WTC11 (cell line): ENCODE measurements around the gene MIAT. TPM values are rescaled to one million over a fixed set of nuclear protein-coding genes. Genes with fewer than 3 reads are reported as not detected.
"Not testable (repeated sequence)": the region's sequence is repeated elsewhere in the genome, so short reads cannot be mapped to it uniquely, and the experiment has no call there.

Experiments
- ATAC-seq: fragments of 200-7000 bp; cut with Tn5 transposase; 2 replicates; pipeline ENCODE4 v1.10.0; 2021; ENCODE audit warnings: mild to moderate bottlenecking, moderate library complexity
- CTCF ChIA-PET: fragments of 300-600 bp; sonication (Branson Sonifier 250); formaldehyde crosslinking; loops from one replicate; lab custom pipeline; 2021; ENCODE audit warnings: antibody characterized with exemption; lab: Charles Lee
- POLR2A ChIA-PET: fragments of 350-600 bp; sonication (Branson Sonifier 250); formaldehyde crosslinking; loops from one replicate; lab custom pipeline; 2021; ENCODE audit warnings: antibody characterized with exemption; lab: Charles Lee
- DNase-seq: peaks from one replicate; pipeline ENCODE4 v3.0.0; 2021; ENCODE audit warnings: low spot score
- H3K27ac Mint-ChIP-seq: 2 replicates; pipeline ENCODE4 v1.8.0; 2021; ENCODE audit warnings: mixed read lengths
- H3K27me3 Mint-ChIP-seq: 2 replicates; pipeline ENCODE4 v1.8.0; 2021; ENCODE audit warnings: low read depth, mild to moderate bottlenecking, moderate library complexity, mixed read lengths
- H3K36me3 Mint-ChIP-seq: 2 replicates; pipeline ENCODE4 v1.8.0; 2021; ENCODE audit warnings: mixed read lengths
- H3K4me1 Mint-ChIP-seq: 2 replicates; pipeline ENCODE4 v1.8.0; 2022; ENCODE audit warnings: mixed read lengths
- H3K4me3 Mint-ChIP-seq: 2 replicates; pipeline ENCODE4 v1.8.0; 2021; ENCODE audit warnings: mild to moderate bottlenecking, moderate library complexity, mixed read lengths
- H3K9me3 Mint-ChIP-seq: 2 replicates; pipeline ENCODE4 v1.8.0; 2021; ENCODE audit warnings: mixed read lengths
- ARID4B ChIP-seq: sonication (generic); formaldehyde crosslinking; IDR thresholded peaks from 2 replicates; pipeline ENCODE4 v1.8.0; 2023; ENCODE audit warnings: missing genetic modification reagents, mild to moderate bottlenecking, borderline replicate concordance
- CBFB ChIP-seq: sonication (generic); formaldehyde crosslinking; IDR thresholded peaks from 2 replicates; pipeline ENCODE4 v1.8.1; 2022; ENCODE audit warnings: mild to moderate bottlenecking, low read depth, missing genetic modification reagents
- CTCF ChIP-seq: fragments of 200-600 bp; IDR thresholded peaks from 2 replicates; pipeline ENCODE4 v1.8.0; 2022; ENCODE audit warnings: antibody characterized with exemption
- E2F1 ChIP-seq: sonication (generic); formaldehyde crosslinking; IDR thresholded peaks from 2 replicates; pipeline ENCODE4 v1.8.0; 2022; ENCODE audit warnings: mild to moderate bottlenecking, missing genetic modification reagents
- E2F5 ChIP-seq: sonication (generic); formaldehyde crosslinking; IDR thresholded peaks from 2 replicates; pipeline ENCODE4 v1.8.1; 2022; ENCODE audit warnings: mild to moderate bottlenecking, moderate library complexity, missing genetic modification reagents
- FOXP1 ChIP-seq: sonication (generic); formaldehyde crosslinking; IDR thresholded peaks from 2 replicates; pipeline ENCODE4 v1.8.0; 2022; ENCODE audit warnings: missing genetic modification reagents, mild to moderate bottlenecking, moderate library complexity, borderline replicate concordance
- GABPB1 ChIP-seq: sonication (generic); formaldehyde crosslinking; IDR thresholded peaks from 2 replicates; pipeline ENCODE4 v1.8.1; 2023; ENCODE audit warnings: mild to moderate bottlenecking, missing genetic modification reagents
- GRHL2 ChIP-seq: fragments of 250-450 bp; sonication (Bioruptor Pico); IDR thresholded peaks from 2 replicates; pipeline ENCODE4 v1.8.0; 2022; ENCODE audit warnings: mild to moderate bottlenecking, moderate library complexity; ENCODE audit not compliant: insufficient replicate concordance, severe bottlenecking
- HMGA2 ChIP-seq: fragments of 250-450 bp; sonication (Bioruptor Pico); IDR thresholded peaks from 2 replicates; pipeline ENCODE4 v1.4.0; 2021; ENCODE audit warnings: mild to moderate bottlenecking, moderate library complexity
- MLX ChIP-seq: sonication (generic); formaldehyde crosslinking; IDR thresholded peaks from 2 replicates; pipeline ENCODE4 v1.8.1; 2023; ENCODE audit warnings: mild to moderate bottlenecking, missing genetic modification reagents, moderate library complexity
- OVOL2 ChIP-seq: fragments of 250-450 bp; sonication (Bioruptor Pico); IDR thresholded peaks from 2 replicates; pipeline ENCODE4 v1.9.0; 2021; ENCODE audit warnings: mild to moderate bottlenecking, borderline replicate concordance
- RORB ChIP-seq: fragments of 250-450 bp; sonication (Bioruptor Pico); IDR thresholded peaks from 2 replicates; pipeline ENCODE4 v1.9.0; 2021; ENCODE audit warnings: mild to moderate bottlenecking
- SP1 ChIP-seq: sonication (generic); formaldehyde crosslinking; conservative IDR thresholded peaks from 2 replicates; pipeline ENCODE4 v1.8.1; 2022; ENCODE audit warnings: missing genetic modification reagents
- TEAD4 ChIP-seq: sonication (generic); formaldehyde crosslinking; IDR thresholded peaks from 2 replicates; pipeline ENCODE4 v1.8.0; 2022; ENCODE audit warnings: mild to moderate bottlenecking, missing genetic modification reagents
- TP53 ChIP-seq: sonication (generic); formaldehyde crosslinking; IDR thresholded peaks from 2 replicates; pipeline ENCODE4 v1.8.1; 2023; ENCODE audit warnings: mild to moderate bottlenecking, missing genetic modification reagents
- ZNF138 ChIP-seq: sonication (generic); formaldehyde crosslinking; conservative IDR thresholded peaks from 2 replicates; pipeline ENCODE4 v1.8.1; 2022; ENCODE audit warnings: mild to moderate bottlenecking, moderate library complexity, missing genetic modification reagents
- ZNF317 ChIP-seq: sonication (generic); formaldehyde crosslinking; IDR thresholded peaks from 2 replicates; pipeline ENCODE4 v1.8.1; 2023; ENCODE audit warnings: low read depth, mild to moderate bottlenecking, moderate library complexity, missing genetic modification reagents, borderline replicate concordance
- ZNF671 ChIP-seq: fragments of 250-450 bp; sonication (Bioruptor Pico); IDR thresholded peaks from 2 replicates; pipeline ENCODE4 v1.8.0; 2021; ENCODE audit warnings: mild to moderate bottlenecking
- total RNA-seq: library from RNA; stranded (reverse); gene quantifications from 3 replicates; pipeline ENCODE4 v1.2.3, GENCODE V29; 2021

The MIAT gene
- total RNA-seq, 1 experiment from 2014 or later = 50.7 TPM

- TF ChIP-seq TEAD4 (CRISPR knock-in tag) (no peak), E2F1 (CRISPR knock-in tag) (no peak), E2F5 (no peak), GABPB1 (CRISPR knock-in tag) (no peak), MLX (CRISPR knock-in tag) (no peak), OVOL2 (CRISPR knock-in tag) (no peak), CBFB (CRISPR knock-in tag) (no peak), RORB (no peak), GRHL2 (CRISPR knock-in tag) (no peak), ZNF138 (CRISPR knock-in tag) (no peak)
These were observed 46.4 kb upstream of the MIAT start (continued) for GRCh38 chr22:26610996-26611395.

GRCh38 chr22:26612652-26613051 lies 44.7 kb upstream of the MIAT start:
- Mint-ChIP-seq H3K9me3 (no peaks in the 10 kb centered on the region), H3K4me1 (peaks cover 78% of the 10 kb centered on the region)
- CTCF ChIA-PET = no interaction called here

GRCh38 chr22:26613753-26614152 lies 43.6 kb upstream of the MIAT start:
- peak overlapping the region; percentile 57 for H3K4me3 Mint-ChIP-seq
- H3K27ac Mint-ChIP-seq, POLR2A ChIA-PET, H3K36me3 Mint-ChIP-seq, ATAC-seq, H3K9me3 Mint-ChIP-seq: not testable (repeated sequence)
- CTCF ChIA-PET = interaction anchor here (0.7 kb wide), 2 partner anchors 20 to 30 kb away, joined by 3 to 4 read pairs; no protein-coding TSS in a partner anchor
- peak; percentile 72 for DNase-seq
- peak; percentile 43; the same call in 1 of the 2 replicates for TF ChIP-seq SP1 (CRISPR knock-in tag)
- peaks cover 76% of the 10 kb centered on the region for H3K4me1 Mint-ChIP-seq
- peaks cover 72% of the 10 kb centered on the region for H3K27me3 Mint-ChIP-seq

More at GRCh38 chr22:26612652-26613051, 44.7 kb upstream of the MIAT start:
- Mint-ChIP-seq H3K27ac (no peak overlapping the region), H3K36me3 (no peaks in the 10 kb centered on the region), H3K4me3 (no peak overlapping the region), H3K27me3 (peaks cover 71% of the 10 kb centered on the region)
- ATAC-seq (no peak), DNase-seq (no peak)
- POLR2A ChIA-PET = no interaction called here
- TF ChIP-seq ZNF138 (CRISPR knock-in tag) = no peak
- peak; percentile 1; the same call in 1 of the 2 replicates for TF ChIP-seq TEAD4 (CRISPR knock-in tag)
- TF ChIP-seq, all 79 proteins: peak for 1

- Mint-ChIP-seq H3K4me1 (peaks cover 75% of the 10 kb centered on the region), H3K27ac (peak overlapping the region; percentile 16), H3K4me3 (peak overlapping the region; percentile 57), H3K36me3 (no peaks in the 10 kb centered on the region), H3K27me3 (peaks cover 71% of the 10 kb centered on the region), H3K9me3 (no peaks in the 10 kb centered on the region)
- ATAC-seq (no peak), DNase-seq (no peak)
- POLR2A ChIA-PET = no interaction called here
- CTCF ChIA-PET = interaction anchor here (0.7 kb wide), 2 partner anchors 21 to 29 kb away, joined by 3 to 4 read pairs; no protein-coding TSS in a partner anchor
- TF ChIP-seq ZNF317 (no peak), GABPB1 (CRISPR knock-in tag) (no peak), RORB (no peak), OVOL2 (CRISPR knock-in tag) (no peak), FOXP1 (CRISPR knock-in tag) (no peak), CTCF (no peak), ZNF671 (CRISPR knock-in tag) (no peak), TP53 (no peak), HMGA2 (CRISPR knock-in tag) (no peak), ARID4B (no peak)
These were observed 43.1 kb upstream of the MIAT start for GRCh38 chr22:26614322-26614721.
